ENCODE results near the gene PLA2G6. TPM values are rescaled to one million over a fixed set of nuclear protein-coding genes. Genes with fewer than 3 reads are reported as not detected.

PLA2G6 gene
- total and polyA plus RNA-seq, 2 of the 8 experiments (the other 6 are each of a cell fraction or from before 2014, with no cell fraction given): 13.2 to 21.0 TPM

GRCh38 chr22:38213990-38214301 is 32.3 kb upstream of the PLA2G6 start (continued):
- TF ChIP-seq ATF3 (IDR thresholded peaks at IDR 0.05; ENCODE audit: insufficient read depth, low read depth, low read length): no peak
- no peak for TF ChIP-seq TAF7 (optimal IDR thresholded peaks at IDR 0.05; ENCODE audit: borderline replicate concordance, low read depth, low read length)
- TF ChIP-seq CHD2 (IDR thresholded peaks at IDR 0.05; ENCODE audit: low read length): no peak
